Measurements from ENCODE around the gene COPS8.

DNA sequence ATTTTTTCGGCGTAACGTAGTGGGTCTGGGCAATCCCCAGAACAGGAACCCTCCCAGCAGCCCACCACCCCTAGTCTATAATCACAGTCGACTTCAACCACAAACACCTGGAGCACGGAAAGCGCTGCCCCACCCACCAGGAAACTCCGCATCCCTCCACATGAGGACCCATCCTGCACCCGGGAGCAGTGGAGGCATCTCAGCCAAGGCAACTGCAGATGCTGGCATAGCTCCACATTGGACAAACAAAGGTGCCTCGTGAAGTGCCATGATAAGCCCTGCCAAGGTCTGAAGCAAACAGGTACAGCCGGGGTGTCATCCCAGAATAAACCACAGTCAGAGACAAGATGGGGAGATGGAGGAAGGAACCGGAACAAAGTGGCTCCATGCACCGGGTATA is 24.3 kb upstream of the COPS8 start:
- TF ChIP-seq, protein P1, sequence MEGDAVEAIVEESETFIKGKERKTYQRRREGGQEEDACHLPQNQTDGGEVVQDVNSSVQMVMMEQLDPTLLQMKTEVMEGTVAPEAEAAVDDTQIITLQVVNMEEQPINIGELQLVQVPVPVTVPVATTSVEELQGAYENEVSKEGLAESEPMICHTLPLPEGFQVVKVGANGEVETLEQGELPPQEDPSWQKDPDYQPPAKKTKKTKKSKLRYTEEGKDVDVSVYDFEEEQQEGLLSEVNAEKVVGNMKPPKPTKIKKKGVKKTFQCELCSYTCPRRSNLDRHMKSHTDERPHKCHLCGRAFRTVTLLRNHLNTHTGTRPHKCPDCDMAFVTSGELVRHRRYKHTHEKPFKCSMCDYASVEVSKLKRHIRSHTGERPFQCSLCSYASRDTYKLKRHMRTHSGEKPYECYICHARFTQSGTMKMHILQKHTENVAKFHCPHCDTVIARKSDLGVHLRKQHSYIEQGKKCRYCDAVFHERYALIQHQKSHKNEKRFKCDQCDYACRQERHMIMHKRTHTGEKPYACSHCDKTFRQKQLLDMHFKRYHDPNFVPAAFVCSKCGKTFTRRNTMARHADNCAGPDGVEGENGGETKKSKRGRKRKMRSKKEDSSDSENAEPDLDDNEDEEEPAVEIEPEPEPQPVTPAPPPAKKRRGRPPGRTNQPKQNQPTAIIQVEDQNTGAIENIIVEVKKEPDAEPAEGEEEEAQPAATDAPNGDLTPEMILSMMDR (IDR thresholded peaks at IDR 0.05; ENCODE audit: extremely low read depth in 1 of 2, insufficient read depth in 1 of 2, low read depth in 1 of 2, low read length in 2 of 2) = no peak
- no peak for TF ChIP-seq POLR2A (IDR thresholded peaks at IDR 0.05; ENCODE audit: low read depth, low read length)
- TF ChIP-seq GATA2 (IDR thresholded peaks at IDR 0.05; ENCODE audit: insufficient read depth, insufficient read length, low read depth, low read length) = no peak
- no peak for TF ChIP-seq POLR2AphosphoS5 (IDR thresholded peaks at IDR 0.05; ENCODE audit: insufficient read depth, low read depth, low read length)
